GM12878 (cell line): ENCODE measurements around the gene HAP1. TPM values are rescaled to one million over a fixed set of nuclear protein-coding genes. Genes with fewer than 3 reads are reported as not detected.

Experiments
- ATAC-seq: fragments of 200-7000 bp; cut with Tn5 transposase; 3 replicates; pipeline ENCODE4 v1.9.1; 2020; ENCODE audit warnings: mild to moderate bottlenecking, moderate library complexity
- BruUV-seq: library from RNA; stranded (reverse); fragments of 400-500 nt; replicated peaks from 2 replicates; lab custom pipeline; 2021; lab: Mats Ljungman, UMichigan
- CTCF ChIA-PET: fragments of 300-600 bp; sonication (Branson Sonifier 250); formaldehyde crosslinking; extraction: SDS; loops from one replicate; lab custom pipeline; 2021; ENCODE audit warnings: inconsistent platforms; lab: Yijun Ruan, JAX
- POLR2A ChIA-PET: fragments of 350-600 bp; formaldehyde crosslinking; extraction: SDS; loops from one replicate; lab custom pipeline; 2021; ENCODE audit warnings: inconsistent platforms; lab: Charles Lee
- RAD21 ChIA-PET: fragments of 300-600 bp; sonication (Branson Sonifier 250); formaldehyde crosslinking; loops from one replicate; lab custom pipeline; 2023; ENCODE audit warnings: antibody characterized with exemption; ENCODE audit not compliant: unreplicated experiment; lab: Charles Lee
- SMC1A ChIA-PET: fragments of 300-600 bp; sonication (Branson Sonifier 250); formaldehyde crosslinking; loops from one replicate; lab custom pipeline; 2023; ENCODE audit not compliant: unreplicated experiment, uncharacterized antibody; lab: Charles Lee
- DNase-seq: peaks from one replicate; pipeline ENCODE4 v3.0.0-alpha.2; 2011; ENCODE audit warnings: low read depth, low spot score
- FAIRE-seq: peaks from 3 replicates; lab custom pipeline; 2011; peaks lifted over from hg19 to GRCh38; lab: Jason Lieb, UNC
- H2AFZ ChIP-seq: 2 replicates; pipeline ENCODE4 v1.6.0; 2011; ENCODE audit warnings: low read depth, low read length, control low read depth; ENCODE audit not compliant: control insufficient read depth
- H3K27ac ChIP-seq: 2 replicates; pipeline ENCODE4 v1.5.1; 2011; ENCODE audit warnings: control low read depth; ENCODE audit not compliant: control insufficient read depth, insufficient read depth
- H3K27me3 ChIP-seq, 2 experiments: replicated peaks in 1 of 2; 2 replicates each; pipeline versions ENCODE4 v1.6.0 to v1.6.1; 2011; ENCODE audit warnings: low read length in 1 of 2; ENCODE audit not compliant: control insufficient read depth in 2 of 2, insufficient read depth in 2 of 2
- H3K36me3 ChIP-seq, 2 experiments: 2 replicates each; pipeline ENCODE4 v1.5.1; 2011; ENCODE audit warnings: low read length in 1 of 2; ENCODE audit not compliant: control insufficient read depth in 2 of 2, insufficient read depth in 2 of 2
- H3K4me1 ChIP-seq: 2 replicates; pipeline ENCODE4 v1.6.1; 2011; ENCODE audit warnings: mild to moderate bottlenecking, low read length, moderate library complexity, mixed read lengths; ENCODE audit not compliant: control insufficient read depth, insufficient read depth
- H3K4me2 ChIP-seq: 2 replicates; pipeline ENCODE4 v1.6.0; 2011; ENCODE audit warnings: control low read depth; ENCODE audit not compliant: control insufficient read depth, insufficient read depth
- H3K4me3 ChIP-seq: fragments of 200-600 bp; sonication (generic); 2 replicates; pipeline ENCODE4 v1.5.1; 2016
- H3K79me2 ChIP-seq: 2 replicates; pipeline ENCODE4 v1.6.0; 2011; ENCODE audit warnings: low read length; ENCODE audit not compliant: control insufficient read depth, insufficient read depth
- H3K9ac ChIP-seq: 2 replicates; pipeline ENCODE4 v1.8.0; 2011; ENCODE audit warnings: low read length, control low read depth, mixed read lengths; ENCODE audit not compliant: control insufficient read depth, insufficient read depth
- H3K9me3 ChIP-seq: replicated peaks from 3 replicates; pipeline ENCODE4 v1.5.1; 2011; ENCODE audit warnings: mild to moderate bottlenecking, low read length; ENCODE audit not compliant: control insufficient read depth, insufficient read depth
- H4K20me1 ChIP-seq: 2 replicates; pipeline ENCODE4 v1.6.0; 2011; ENCODE audit not compliant: control insufficient read depth, insufficient read depth
- BRCA1 ChIP-seq: IDR thresholded peaks from 2 replicates; pipeline ENCODE4 v1.6.1; 2011; ENCODE audit warnings: low read depth, low read length, improper control_type of control experiment
- CREB1 ChIP-seq: IDR thresholded peaks from 2 replicates; pipeline ENCODE4 v1.6.1; 2012; ENCODE audit warnings: low read depth, mild to moderate bottlenecking, inconsistent platforms
- ELK1 ChIP-seq: IDR thresholded peaks from 2 replicates; pipeline ENCODE4 v1.6.1; 2012; ENCODE audit warnings: low read depth, low read length, improper control_type of control experiment
- IRF4 ChIP-seq: IDR thresholded peaks from 2 replicates; pipeline ENCODE4 v1.6.1; 2011; ENCODE audit warnings: low read depth, low read length
- LARP7 ChIP-seq: fragments of 450-650 bp; IDR thresholded peaks from 2 replicates; pipeline ENCODE4 v1.6.1; 2017; ENCODE audit warnings: mild to moderate bottlenecking
- MEF2A ChIP-seq: IDR thresholded peaks from 2 replicates; pipeline ENCODE4 v1.6.1; 2011; ENCODE audit warnings: low read depth, mild to moderate bottlenecking, low read length, moderate library complexity; ENCODE audit not compliant: insufficient read depth
- MLLT1 ChIP-seq: fragments of 450-650 bp; IDR thresholded peaks from 2 replicates; pipeline ENCODE4 v1.6.1; 2016; ENCODE audit warnings: mild to moderate bottlenecking
- MTA3 ChIP-seq: IDR thresholded peaks from 2 replicates; pipeline ENCODE4 v1.6.1; 2012; ENCODE audit warnings: low read length, inconsistent platforms, borderline replicate concordance
- POLR2AphosphoS2 ChIP-seq: IDR thresholded peaks from 2 replicates; pipeline ENCODE4 v1.6.1; 2011; ENCODE audit warnings: low read depth, mild to moderate bottlenecking, low read length, improper control_type of control experiment, moderate library complexity
- RELA ChIP-seq: fragments of 450-650 bp; IDR thresholded peaks from 2 replicates; pipeline ENCODE4 v1.8.0; 2014; ENCODE audit warnings: borderline replicate concordance; ENCODE audit not compliant: partially characterized antibody
- TCF7 ChIP-seq: IDR thresholded peaks from 2 replicates; pipeline ENCODE4 v1.6.1; 2014; ENCODE audit warnings: antibody characterized with exemption, borderline replicate concordance
- ZBTB33 ChIP-seq: fragments of 450-650 bp; IDR thresholded peaks from 2 replicates; pipeline ENCODE4 v1.6.1; 2017; ENCODE audit warnings: mild to moderate bottlenecking
- ZNF274 ChIP-seq: IDR thresholded peaks from one replicate; pipeline ENCODE4 v1.8.0; 2011; ENCODE audit not compliant: insufficient read length, insufficient read depth
- WGBS: methylation state at CpG from one replicate; pipeline ENCODE4 v1.1.6; 2016; ENCODE audit warnings: low lambda C conversion rate; ENCODE audit not compliant: insufficient replicate concordance, insufficient coverage; ENCODE audit errors: missing lambda C conversion rate; 5-methylcytosine and 5-hydroxymethylcytosine counted together
- in situ Hi-C: fragments of 300-500 bp; cut with MboI; formaldehyde crosslinking; loops from 9 replicates; pipeline ENCODE4 v1.14.3; 2018; ENCODE audit warnings: mixed read lengths
- intact Hi-C: fragments of 100-400 bp; cut with micrococcal nuclease; formaldehyde crosslinking; loops from one replicate; pipeline ENCODE4 v1.14.2; 2022; ENCODE audit not compliant: unreplicated experiment
- polyA plus RNA-seq, 11 experiments: library from polyadenylated mRNA; depleted of rRNA in 4 of 11; unstranded in 6 of 11; stranded (reverse) in 5 of 11; fragments of >200 nt; fragmentation: Nextera tagmentation in 4 of 11; fragmentation: Illumina TruSeq in 1 of 11; extraction: Ambion mirVana in 4 of 11; extraction: Trizol in 1 of 11; gene quantifications; 1 replicate in 1 of 11; 2 replicates in 10 of 11; pipeline versions ENCODE4 v1.2.1 to v1.2.3, GENCODE V29; 2011 to 2016; ENCODE audit warnings: inconsistent platforms in 2 of 11, missing spikeins in 2 of 11, low read depth in 1 of 11
- total RNA-seq, 4 experiments: library from RNA; depleted of rRNA in 3 of 4; stranded (reverse); fragments of >200 nt in 3 of 4; fragmentation: Illumina TruSeq in 1 of 4; extraction: Trizol in 1 of 4; gene quantifications; 2 replicates each; pipeline versions ENCODE4 v1.2.1 to v1.2.3, GENCODE V29; 2013 to 2021

Gene HAP1
- total and polyA plus RNA-seq, 10 of the 15 experiments (the other 5 are each of a cell fraction or from before 2014, with no cell fraction given) = not detected

- BruUV-seq = no TSS peak
- H4K20me1 ChIP-seq = no peaks in the 10 kb centered on the region
- H3K4me1 ChIP-seq = no peaks in the 10 kb centered on the region
- H3K79me2 ChIP-seq = no peaks in the 10 kb centered on the region
- in situ Hi-C loops = no loop called here
- no peak overlapping the region for H3K4me3 ChIP-seq
- ChIA-PET CTCF (interaction anchor here (0.6 to 0.9 kb wide), 3 partner anchors 22 to 58 kb away, joined by 3 to 4 read pairs (median 3); no protein-coding TSS in a partner anchor), RAD21 (no interaction called here), POLR2A (no interaction called here), SMC1A (interaction anchor here (1.0 to 1.1 kb wide), 2 partner anchors 28 to 99 kb away, joined by 3 read pairs; no protein-coding TSS in a partner anchor)
- WGBS = 15% methylated on average over 12 of the region's 12 CpGs
- no peak for ATAC-seq
- no peak overlapping the region for H2AFZ ChIP-seq
- H3K27ac ChIP-seq = no peak overlapping the region
- no peaks in the 10 kb centered on the region for H3K36me3 ChIP-seq
- no peak overlapping the region for H3K4me2 ChIP-seq
- no peak for DNase-seq
- H3K27me3 ChIP-seq = no peaks in the 10 kb centered on the region; a peak in 1 of 4 replicates
- H3K9me3 ChIP-seq = no peaks in the 10 kb centered on the region
- no peak overlapping the region for H3K9ac ChIP-seq
- TF ChIP-seq POLR2AphosphoS2 (no peak), ELK1 (no peak), CREB1 (no peak), TCF7 (no peak), RELA (no peak), BRCA1 (no peak), MEF2A (no peak), ZBTB33 (no peak), IRF4 (no peak), MLLT1 (no peak), MTA3 (no peak), ZNF274 (no peak), LARP7 (no peak)
- TF ChIP-seq, all 136 proteins: peak for 0
- intact Hi-C loops = no loop called here
- no peak for FAIRE-seq
Observed at GRCh38 chr17:41777574-41778188, 43.2 kb upstream of the HAP1 start.
